T follicular helper cell (primary cell): Measurements from ENCODE around the gene RAD51B.

ENCODE experiments used
- DNase-seq: peaks from one replicate; pipeline ENCODE4 v3.0.0-alpha.2; 2020; ENCODE audit warnings: low read depth

The RAD51B gene

GRCh38 chr14:68147303-68147702 lies 327.7 kb downstream of the RAD51B start:
- DNase-seq = no peak

- no peak for DNase-seq
Measured at GRCh38 chr14:68148276-68148675, 328.7 kb downstream of the RAD51B start.

GRCh38 chr14:68148763-68149162 lies 329.2 kb downstream of the RAD51B start:
- DNase-seq = no peak

GRCh38 chr14:68153275-68153674 lies 333.7 kb downstream of the RAD51B start:
- DNase-seq = no peak

- no peak for DNase-seq
Measured at GRCh38 chr14:68154275-68154674, 334.7 kb downstream of the RAD51B start.

GRCh38 chr14:68157971-68158371 lies 338.4 kb downstream of the RAD51B start:
- DNase-seq = no peak

- no peak for DNase-seq
Measured at GRCh38 chr14:68158640-68159039, 339.1 kb downstream of the RAD51B start.

- no peak for DNase-seq
Measured at GRCh38 chr14:68159701-68160633, 340.4 kb downstream of the RAD51B start.

GRCh38 chr14:68160779-68161546 lies 341.4 kb downstream of the RAD51B start:
- no peak for DNase-seq

- no peak for DNase-seq
Measured at GRCh38 chr14:68162887-68163286, 343.3 kb downstream of the RAD51B start.

GRCh38 chr14:68164711-68165113 lies 345.1 kb downstream of the RAD51B start:
- no peak for DNase-seq

GRCh38 chr14:68165274-68165843 lies 345.8 kb downstream of the RAD51B start:
- DNase-seq = no peak

GRCh38 chr14:68166731-68167382 lies 347.3 kb downstream of the RAD51B start:
- no peak for DNase-seq

- DNase-seq = no peak
Measured at GRCh38 chr14:68167383-68168087, 348.0 kb downstream of the RAD51B start.

GRCh38 chr14:68168460-68169109 lies 349.0 kb downstream of the RAD51B start:
- DNase-seq = no peak

GRCh38 chr14:68172216-68172615 lies 352.6 kb downstream of the RAD51B start:
- DNase-seq = no peak

GRCh38 chr14:68172627-68173026 lies 353.0 kb downstream of the RAD51B start:
- no peak for DNase-seq

GRCh38 chr14:68173227-68173972 lies 353.8 kb downstream of the RAD51B start:
- no peak for DNase-seq

GRCh38 chr14:68174446-68174845 lies 354.9 kb downstream of the RAD51B start:
- DNase-seq = no peak

- no peak for DNase-seq
Measured at GRCh38 chr14:68176687-68177086, 357.1 kb downstream of the RAD51B start.
